ENCODE data around the gene SPG21.
"Not testable (repeated sequence)": the region's sequence is repeated elsewhere in the genome, so short reads cannot be mapped to it uniquely, and the experiment has no call there.

The SPG21 gene, protein sequence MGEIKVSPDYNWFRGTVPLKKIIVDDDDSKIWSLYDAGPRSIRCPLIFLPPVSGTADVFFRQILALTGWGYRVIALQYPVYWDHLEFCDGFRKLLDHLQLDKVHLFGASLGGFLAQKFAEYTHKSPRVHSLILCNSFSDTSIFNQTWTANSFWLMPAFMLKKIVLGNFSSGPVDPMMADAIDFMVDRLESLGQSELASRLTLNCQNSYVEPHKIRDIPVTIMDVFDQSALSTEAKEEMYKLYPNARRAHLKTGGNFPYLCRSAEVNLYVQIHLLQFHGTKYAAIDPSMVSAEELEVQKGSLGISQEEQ

GRCh38 chr15:64989416-64990167 lies at the start of gene SPG21:
Gene SPG21 (minus strand): TSS chr15:64989914. CDS start chr15:64983569, 6,345 bp downstream.
- DNase-seq: peak; percentile 82

GRCh38 chr15:65038836-65039235 lies 49.1 kb upstream of the SPG21 start:
- DNase-seq: no peak

- DNase-seq: no peak
Measured at GRCh38 chr15:65038428-65038827, 48.7 kb upstream of the SPG21 start.

- no peak for DNase-seq
Measured at GRCh38 chr15:65037309-65037708, 47.6 kb upstream of the SPG21 start.

DNA sequence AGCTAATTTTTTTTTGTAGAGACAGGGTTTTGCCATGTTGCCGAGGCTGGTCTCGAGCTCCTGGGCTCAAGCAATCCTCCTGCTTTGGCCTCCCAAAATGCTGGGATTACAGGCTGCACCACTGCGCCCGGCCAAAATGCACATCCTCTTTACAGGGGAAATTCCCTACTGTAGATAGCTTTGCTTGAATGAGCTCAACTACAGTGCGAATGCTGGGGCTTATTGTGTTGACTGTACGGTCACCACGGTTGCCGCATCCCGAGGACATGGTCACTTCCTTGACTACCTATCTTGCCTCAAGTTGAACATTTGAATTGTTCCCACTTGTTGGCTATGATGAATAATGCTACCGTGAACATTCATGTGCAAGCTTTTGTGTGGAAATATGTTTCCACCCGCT lies 45.0 kb upstream of the SPG21 start:
- DNase-seq: no peak

DNA sequence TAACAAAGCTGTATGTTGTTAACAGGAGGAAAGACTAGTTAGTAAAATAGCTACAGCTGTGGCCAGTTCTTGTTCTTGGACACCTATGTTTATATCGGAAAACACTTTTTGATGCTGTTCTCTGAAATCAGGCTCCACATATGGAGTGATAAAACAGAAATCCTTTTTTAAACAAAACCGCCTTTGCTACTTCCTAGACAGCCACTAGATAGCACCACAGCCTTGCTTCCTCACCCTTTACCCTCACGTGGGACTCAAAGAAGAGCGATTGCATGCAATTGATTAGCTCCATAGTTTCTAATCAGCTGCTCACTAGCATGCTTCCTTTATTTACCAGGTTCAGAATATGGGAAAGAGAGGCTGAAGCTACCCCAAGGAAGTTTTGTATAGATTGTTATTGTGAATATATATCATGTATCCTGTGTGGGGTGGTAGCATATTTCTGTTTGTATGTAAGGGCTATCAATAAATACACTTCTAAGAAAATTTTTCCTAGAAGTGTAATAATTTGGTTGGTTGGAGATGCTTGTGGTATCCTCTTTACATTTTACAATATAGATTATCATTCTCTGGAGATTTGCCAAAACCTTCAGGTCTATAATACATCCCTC lies 44.0 kb upstream of the SPG21 start:
- no peak for DNase-seq

DNA sequence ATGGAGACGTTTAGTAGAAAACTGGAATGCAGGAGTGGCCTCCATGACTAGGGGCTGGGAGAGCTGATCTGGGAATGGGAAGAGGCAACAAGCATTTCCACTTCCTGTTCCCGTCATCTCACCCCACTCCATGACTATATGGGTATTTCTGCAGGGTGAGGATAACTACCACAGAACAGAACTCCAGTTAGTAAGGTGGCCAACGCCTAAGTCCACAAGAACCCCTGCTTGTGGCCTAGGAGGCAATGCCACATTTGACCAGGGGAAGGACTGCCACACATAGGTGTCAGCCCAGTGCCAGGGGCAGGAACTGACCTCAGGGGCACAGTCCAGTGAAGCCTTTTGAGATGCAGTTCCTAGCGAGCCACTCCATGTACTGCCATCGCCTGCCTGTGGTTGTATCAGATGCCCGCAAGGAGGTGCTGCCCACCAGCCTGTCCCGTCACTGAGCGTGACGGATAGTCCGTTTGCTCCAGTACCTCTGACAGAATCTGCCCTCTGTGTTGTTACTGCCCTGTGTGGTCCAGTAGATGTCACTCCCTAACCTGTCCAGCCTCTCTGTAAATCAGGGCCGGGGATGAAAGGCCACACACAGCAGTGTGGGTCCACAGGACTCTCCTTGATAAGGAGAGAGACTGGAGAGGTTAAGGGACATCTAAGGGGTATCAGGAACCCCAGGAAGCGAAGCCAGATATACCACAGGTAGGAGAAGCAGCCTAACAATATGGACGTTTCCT lies 43.3 kb upstream of the SPG21 start:
- DNase-seq: no peak

DNA sequence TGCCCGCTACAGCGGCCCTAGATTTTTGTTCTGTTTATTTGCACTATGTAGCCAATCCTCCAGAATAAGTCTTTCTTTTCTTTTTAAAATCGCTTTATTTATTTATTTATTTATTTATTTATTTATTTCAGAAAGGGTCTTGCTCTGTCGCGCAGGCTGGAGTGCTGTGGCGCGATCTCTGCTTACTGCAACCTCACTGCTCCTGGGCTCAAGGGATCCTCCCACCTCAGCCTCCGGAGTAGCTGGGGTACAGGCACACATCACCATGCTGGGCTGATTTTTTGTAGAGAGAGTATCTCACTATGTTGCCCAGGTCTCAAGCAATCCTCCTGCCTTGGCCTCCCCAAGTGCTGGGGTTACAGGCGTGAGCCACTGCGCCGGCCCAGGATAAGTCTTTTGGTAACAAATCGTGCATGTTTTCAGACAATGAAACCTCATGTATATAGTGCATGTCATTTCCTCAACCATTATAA lies 40.1 kb upstream of the SPG21 start:
- DNase-seq: no peak

- DNase-seq: peak; percentile 18
Measured at GRCh38 chr15:65028921-65029735, 39.4 kb upstream of the SPG21 start, which contains the start of gene MTFMT. Gene MTFMT (minus strand): TSS chr15:65029639. CDS start chr15:65029613, 26 bp downstream.

GRCh38 chr15:65028338-65028737 lies 38.6 kb upstream of the SPG21 start:
- DNase-seq: no peak

DNA sequence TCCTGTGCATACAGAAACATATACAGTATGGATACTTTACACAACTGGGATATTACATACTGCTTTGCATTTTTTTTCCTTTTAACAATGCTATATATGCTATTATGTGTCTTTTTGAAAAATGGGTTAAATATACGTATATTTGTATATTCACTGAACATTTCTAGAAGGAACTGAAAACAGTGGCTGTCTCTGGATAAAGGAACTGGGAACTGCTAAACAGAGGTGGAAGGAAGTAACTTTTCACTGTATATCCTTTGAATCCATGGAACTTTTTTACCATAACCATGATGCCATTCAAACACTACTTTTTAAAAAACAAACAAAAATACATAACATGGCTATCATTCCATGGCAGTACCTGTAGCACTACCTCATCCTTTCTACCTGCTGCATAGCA lies 37.9 kb upstream of the SPG21 start:
- DNase-seq: no peak

DNA sequence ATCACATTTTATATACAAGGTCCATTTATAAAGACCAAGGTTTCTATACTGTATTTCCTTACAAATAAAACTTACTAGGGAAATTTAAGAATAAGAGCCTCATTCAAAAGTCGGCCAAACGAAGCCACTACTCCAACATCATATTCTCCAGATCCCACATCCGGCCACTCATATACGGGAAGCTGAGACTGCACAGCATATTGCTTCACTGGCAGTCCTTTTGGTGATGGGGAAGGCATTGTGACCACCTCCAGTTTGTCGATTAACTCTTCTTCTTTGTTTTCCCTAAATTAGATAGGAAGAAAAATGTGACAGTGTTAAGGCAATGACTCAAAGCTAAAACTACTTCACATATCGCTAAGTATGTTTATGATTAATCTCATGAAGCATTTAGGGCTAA lies 37.0 kb upstream of the SPG21 start:
- DNase-seq: no peak

GRCh38 chr15:65021488-65021887 lies 31.8 kb upstream of the SPG21 start:
- no peak for DNase-seq

DNA sequence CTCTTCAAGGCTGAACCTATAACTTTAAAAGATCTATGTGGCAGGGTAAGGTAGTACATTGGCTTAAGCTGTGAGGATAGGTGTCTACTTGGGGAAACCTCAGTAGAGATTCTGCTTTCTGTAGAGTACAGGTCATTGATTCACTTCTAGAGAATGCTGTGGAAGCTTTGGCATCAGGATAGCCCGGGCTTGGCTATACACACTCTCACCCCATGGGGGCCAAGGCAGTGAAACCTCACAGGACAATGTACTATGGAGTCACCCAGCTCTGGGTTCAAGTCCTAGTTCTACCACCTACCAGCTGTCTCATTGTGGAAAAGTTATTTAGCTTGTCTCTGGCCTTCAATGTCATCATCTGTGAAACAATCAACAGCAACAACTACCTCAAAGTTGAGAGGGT lies 30.7 kb upstream of the SPG21 start:
- no peak for DNase-seq

DNA sequence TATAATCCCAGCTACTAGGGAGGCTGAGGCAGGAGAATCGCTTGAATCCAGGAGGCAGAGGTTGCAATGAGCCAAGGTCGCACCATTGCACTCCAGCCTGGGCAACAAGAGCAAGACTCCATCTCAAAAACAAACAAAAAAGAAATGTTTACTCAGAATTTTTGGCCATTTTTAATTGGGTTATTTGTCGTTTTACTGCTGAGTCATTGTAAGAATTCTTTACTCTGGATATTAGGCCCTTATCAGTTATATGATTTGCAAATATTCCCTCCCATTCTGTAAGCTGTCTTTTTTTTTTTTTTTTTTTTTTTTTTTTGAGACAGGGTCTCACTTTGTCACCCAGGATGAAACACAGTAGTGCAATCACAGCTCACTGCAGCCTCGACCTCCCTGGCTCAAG lies 21.5 kb upstream of the SPG21 start:
- DNase-seq: not testable (repeated sequence)

DNA sequence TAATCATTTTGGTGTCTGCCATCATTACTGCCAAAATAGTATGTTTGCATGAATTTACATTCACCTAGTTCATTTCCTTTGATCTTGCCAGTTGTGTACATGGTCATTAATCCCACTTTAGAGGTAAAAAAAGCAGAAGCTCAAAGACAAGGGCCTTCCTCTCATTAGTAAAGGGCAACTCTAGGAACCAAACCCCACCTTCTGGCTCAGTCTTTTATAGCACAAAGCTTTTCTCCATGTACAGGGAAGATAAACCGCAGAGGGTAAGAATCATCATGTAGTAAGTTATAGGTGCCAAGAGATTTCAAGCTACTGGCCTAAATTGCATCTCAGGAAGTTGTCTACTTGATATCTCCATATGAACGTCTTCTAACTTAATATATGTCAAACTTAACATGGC lies 19.3 kb upstream of the SPG21 start:
- peak; percentile 26 for DNase-seq

- no peak for DNase-seq
Measured at GRCh38 chr15:65006876-65007275, 17.2 kb upstream of the SPG21 start.

DNA sequence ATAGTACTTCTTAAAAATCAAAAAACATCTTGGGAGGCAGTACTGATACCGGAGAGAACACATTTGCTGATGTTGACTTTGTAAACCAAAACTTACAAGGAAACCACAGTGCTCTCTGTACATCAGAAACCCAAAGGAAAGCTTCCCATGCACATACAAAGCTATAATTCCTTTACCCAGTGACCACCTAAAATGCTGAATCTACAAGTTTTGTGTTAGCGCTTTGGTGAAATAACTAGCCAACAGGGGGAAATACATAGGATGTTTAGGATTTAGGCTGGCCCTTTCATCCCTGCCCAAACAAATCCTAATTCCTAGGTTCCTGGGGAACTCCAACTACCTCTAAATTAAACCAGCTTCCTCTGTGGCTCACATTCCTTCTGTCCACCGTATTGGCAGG lies 15.3 kb upstream of the SPG21 start:
- DNase-seq: no peak

DNA sequence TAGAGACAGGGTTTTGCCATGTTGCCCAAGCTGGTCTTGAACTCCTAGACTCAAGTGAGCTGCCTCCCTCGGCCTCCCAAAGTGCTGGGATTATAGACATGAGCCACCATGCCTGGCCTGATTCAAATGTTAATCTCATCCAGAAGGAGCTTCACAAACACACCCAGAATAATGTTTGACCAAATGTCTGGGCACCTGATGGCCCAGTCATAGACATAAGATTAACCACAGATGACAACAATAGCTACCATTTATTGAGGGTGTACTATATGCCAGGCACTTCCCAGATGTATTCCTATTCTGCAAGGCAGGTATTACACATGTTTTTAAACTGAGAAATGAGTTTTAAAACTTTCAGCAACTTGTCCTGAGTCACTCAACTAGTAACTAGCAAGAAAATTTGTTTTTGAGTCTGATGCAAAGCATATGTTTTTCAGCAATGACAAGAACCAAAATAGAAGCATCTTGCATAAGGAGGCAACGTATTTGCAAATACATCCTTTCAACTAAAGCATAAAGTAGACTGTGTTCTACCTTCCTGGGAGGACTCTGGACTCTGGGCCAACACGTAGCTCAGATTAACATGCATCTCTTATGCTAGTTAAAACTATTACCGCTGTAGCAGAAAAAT lies 8.1 kb upstream of the SPG21 start:
- DNase-seq: no peak

DNA sequence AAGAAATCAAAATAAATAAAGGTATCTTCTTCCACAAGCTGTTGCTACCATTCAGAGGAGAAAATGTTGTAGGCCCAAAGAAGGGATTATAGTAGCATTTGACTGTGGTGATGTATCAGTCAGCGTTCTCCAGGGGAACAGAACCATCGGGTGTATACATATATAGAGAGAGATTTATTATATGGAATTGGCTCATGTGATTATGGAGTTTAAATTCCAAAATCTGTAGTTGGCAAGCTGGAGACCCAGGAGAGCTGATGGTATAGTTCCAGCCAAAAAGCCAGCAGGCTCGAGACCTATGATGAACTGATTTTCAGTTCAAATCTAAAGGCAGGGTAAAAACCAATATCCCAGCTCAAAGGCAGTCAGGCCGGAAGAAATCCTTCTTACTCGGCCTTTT lies 7.4 kb upstream of the SPG21 start:
- no peak for DNase-seq

- DNase-seq: no peak
Measured at GRCh38 chr15:64993290-64993689, 3.6 kb upstream of the SPG21 start.
